ENCODE measurements around the gene ZDHHC24.
A peak's percentile ranks its signal among the peaks of the same experiment; 100 is the strongest.
"Not testable (repeated sequence)": the region's sequence is repeated elsewhere in the genome, so short reads cannot be mapped to it uniquely, and the experiment has no call there.

ZDHHC24 gene

GRCh38 chr11:66546368-66546965, 619 bp upstream of the ZDHHC24 start, which contains the start of gene ACTN3:
ACTN3 (plus strand) TSS chr11:66546903; CDS start chr11:66546938, 35 bp downstream.
- DNase-seq (ENCODE audit: low read depth in 2 of 3, low spot score in 1 of 3), result no peak

- DNase-seq (ENCODE audit: low read depth in 2 of 3, low spot score in 1 of 3), result not testable (repeated sequence)
Observed at GRCh38 chr11:66544952-66545351, 896 bp downstream of the ZDHHC24 start.

- DNase-seq (ENCODE audit: low read depth in 2 of 3, low spot score in 1 of 3), result peak; percentile 24 to 29 (median 28)
Observed at GRCh38 chr11:66543263-66544107, 2.4 kb downstream of the ZDHHC24 start.

GRCh38 chr11:66542362-66542761, 3.5 kb downstream of the ZDHHC24 start:
- no peak for DNase-seq (ENCODE audit: low read depth in 2 of 3, low spot score in 1 of 3)

- no peak for DNase-seq (ENCODE audit: low read depth in 2 of 3, low spot score in 1 of 3)
Observed at GRCh38 chr11:66541892-66542291, 4.0 kb downstream of the ZDHHC24 start.

GRCh38 chr11:66540598-66540997, 5.2 kb downstream of the ZDHHC24 start:
- DNase-seq (ENCODE audit: low read depth in 2 of 3, low spot score in 1 of 3), result not testable (repeated sequence)

- DNase-seq (ENCODE audit: low read depth in 2 of 3, low spot score in 1 of 3), result no peak
Observed at GRCh38 chr11:66539870-66540213, 6.0 kb downstream of the ZDHHC24 start.

- no peak for DNase-seq (ENCODE audit: low read depth in 2 of 3, low spot score in 1 of 3)
Observed at GRCh38 chr11:66539170-66539869, 6.5 kb downstream of the ZDHHC24 start.

- no peak for DNase-seq (ENCODE audit: low read depth in 2 of 3, low spot score in 1 of 3)
Observed at GRCh38 chr11:66532784-66533183, 13.1 kb downstream of the ZDHHC24 start.

GRCh38 chr11:66531841-66532240, 14.0 kb downstream of the ZDHHC24 start:
- DNase-seq (ENCODE audit: low read depth in 2 of 3, low spot score in 1 of 3), result no peak

- DNase-seq (ENCODE audit: low read depth in 2 of 3, low spot score in 1 of 3), result no peak
Observed at GRCh38 chr11:66530927-66531709, 14.7 kb downstream of the ZDHHC24 start.

GRCh38 chr11:66529655-66530054, 16.2 kb downstream of the ZDHHC24 start:
- no peak for DNase-seq (ENCODE audit: low read depth in 2 of 3, low spot score in 1 of 3)

- DNase-seq (ENCODE audit: low read depth in 2 of 3, low spot score in 1 of 3), result no peak
Observed at GRCh38 chr11:66529069-66529468, 16.8 kb downstream of the ZDHHC24 start.

GRCh38 chr11:66524304-66525040, 21.4 kb downstream of the ZDHHC24 start:
- no peak for DNase-seq (ENCODE audit: low read depth in 2 of 3, low spot score in 1 of 3)

GRCh38 chr11:66523611-66524010, 22.2 kb downstream of the ZDHHC24 start:
- no peak for DNase-seq (ENCODE audit: low read depth in 2 of 3, low spot score in 1 of 3)

- no peak for DNase-seq (ENCODE audit: low read depth in 2 of 3, low spot score in 1 of 3)
Observed at GRCh38 chr11:66510990-66511339, 34.9 kb downstream of the ZDHHC24 start.

GRCh38 chr11:66510271-66510989, 35.4 kb downstream of the ZDHHC24 start, which contains the start of gene BBS1:
BBS1 (plus strand) TSS chr11:66510635; CDS start chr11:66510660, 25 bp downstream.
- peak; percentile 68 to 85 (median 81) for DNase-seq (ENCODE audit: low read depth in 2 of 3, low spot score in 1 of 3)

- no peak for DNase-seq (ENCODE audit: low read depth in 2 of 3, low spot score in 1 of 3)
Observed at GRCh38 chr11:66509131-66509561, 36.7 kb downstream of the ZDHHC24 start.

- no peak for DNase-seq (ENCODE audit: low read depth in 2 of 3, low spot score in 1 of 3)
Observed at GRCh38 chr11:66505276-66505816, 40.5 kb downstream of the ZDHHC24 start.
